ENCODE results near the gene PCDHGA1. TPM values are rescaled to one million over a fixed set of nuclear protein-coding genes. Genes with fewer than 3 reads are reported as not detected.
"Not testable (repeated sequence)": the region's sequence is repeated elsewhere in the genome, so short reads cannot be mapped to it uniquely, and the experiment has no call there.

The PCDHGA1 gene
- total RNA-seq, 4 donors from 2014 or later = 1.7 TPM; not detected in 3

GRCh38 chr5:141343953-141344463 is 13.7 kb downstream of the PCDHGA1 start:
- TF ChIP-seq POLR2A (IDR thresholded peaks at IDR 0.05) = no peak
- H3K4me3 ChIP-seq = no peak overlapping the region
- H3K9me3 ChIP-seq = peaks cover 0 to 47% (median 11%) of the 10 kb centered on the region in 4 donors
- no peaks in the 10 kb centered on the region for H3K27me3 ChIP-seq
- H3K27ac ChIP-seq = no peak overlapping the region
- H3K4me1 ChIP-seq = no peaks in the 10 kb centered on the region
- no peaks in the 10 kb centered on the region for H3K36me3 ChIP-seq
- no peak for DNase-seq

- TF ChIP-seq CTCF (IDR thresholded peaks at IDR 0.05) = no peak
- no peak for TF ChIP-seq POLR2A (IDR thresholded peaks at IDR 0.05)
- H3K27me3 ChIP-seq = no peaks in the 10 kb centered on the region
- peaks cover 0 to 40% (median 8%) of the 10 kb centered on the region in 4 donors for H3K9me3 ChIP-seq
Observed at GRCh38 chr5:141345327-141345726, 15.0 kb downstream of the PCDHGA1 start.

GRCh38 chr5:141346017-141346416 is 15.7 kb downstream of the PCDHGA1 start:
- not testable (repeated sequence) for H3K36me3 ChIP-seq, H3K4me3 ChIP-seq, DNase-seq, H3K27ac ChIP-seq, H3K27me3 ChIP-seq, H3K4me1 ChIP-seq
- H3K9me3 ChIP-seq = peaks cover 0 to 41% (median 8%) of the 10 kb centered on the region in 4 donors

More at GRCh38 chr5:141345327-141345726, 15.0 kb downstream of the PCDHGA1 start:
- DNase-seq = no peak
- Histone ChIP-seq H3K4me3 (no peak overlapping the region), H3K4me1 (no peaks in the 10 kb centered on the region), H3K27ac (no peak overlapping the region), H3K36me3 (no peaks in the 10 kb centered on the region)

- Histone ChIP-seq H3K27me3 (no peaks in the 10 kb centered on the region), H3K36me3 (no peaks in the 10 kb centered on the region), H3K4me3 (peak within 1 kb of the TSS in 1 of 4 donors; percentile 10), H3K27ac (no peak within 1 kb of the TSS), H3K9me3 (peaks cover 0 to 40% (median 6%) of the 10 kb centered on the region in 4 donors), H3K4me1 (no peaks in the 10 kb centered on the region)
- no peak for TF ChIP-seq POLR2A (IDR thresholded peaks at IDR 0.05)
- TF ChIP-seq CTCF (IDR thresholded peaks at IDR 0.05) = peak in 3 of 6 experiments; percentile 6 to 13 (median 9)
- DNase-seq = no peak
Observed at GRCh38 chr5:141349917-141350619, 19.8 kb downstream of the PCDHGA1 start, which contains the start of gene PCDHGB1. Gene PCDHGB1, plus strand, starts transcription at chr5:141350099. Its CDS starts 162 bp downstream, at chr5:141350261.

- TF ChIP-seq POLR2A (IDR thresholded peaks at IDR 0.05) = no peak
- no peak for DNase-seq
- Histone ChIP-seq H3K27me3 (no peaks in the 10 kb centered on the region), H3K4me1 (no peaks in the 10 kb centered on the region), H3K4me3 (no peak overlapping the region), H3K9me3 (peaks cover 0 to 38% (median 5%) of the 10 kb centered on the region in 4 donors), H3K36me3 (no peaks in the 10 kb centered on the region), H3K27ac (no peak overlapping the region)
Observed at GRCh38 chr5:141351591-141351990, 21.3 kb downstream of the PCDHGA1 start.

- TF ChIP-seq POLR2A (IDR thresholded peaks at IDR 0.05) = no peak
- TF ChIP-seq CTCF (IDR thresholded peaks at IDR 0.05) = peak in 4 of 6 experiments; percentile 3 to 25 (median 8)
- H3K4me1 ChIP-seq = no peaks in the 10 kb centered on the region
- no peak within 1 kb of the TSS for H3K27ac ChIP-seq
- DNase-seq = no peak
- H3K27me3 ChIP-seq = no peaks in the 10 kb centered on the region
- no peaks in the 10 kb centered on the region for H3K36me3 ChIP-seq
- H3K9me3 ChIP-seq = peaks cover 0 to 53% (median 7%) of the 10 kb centered on the region in 4 donors
- peak within 1 kb of the TSS in 2 of 4 donors; percentile 30 to 32 for H3K4me3 ChIP-seq
Observed at GRCh38 chr5:141354900-141355469, 24.7 kb downstream of the PCDHGA1 start, which contains the start of gene PCDHGA4. Gene PCDHGA4, plus strand, starts transcription at chr5:141355021. Its CDS starts 87 bp downstream, at chr5:141355108.

GRCh38 chr5:141355641-141356040 is 25.3 kb downstream of the PCDHGA1 start:
- H3K9me3 ChIP-seq = peaks cover 0 to 58% (median 7%) of the 10 kb centered on the region in 4 donors
- TF ChIP-seq CTCF (IDR thresholded peaks at IDR 0.05) = no peak
- TF ChIP-seq POLR2A (IDR thresholded peaks at IDR 0.05) = no peak
- no peaks in the 10 kb centered on the region for H3K36me3 ChIP-seq
- H3K4me1 ChIP-seq = no peaks in the 10 kb centered on the region
- no peak for DNase-seq
- H3K4me3 ChIP-seq = no peak overlapping the region
- H3K27ac ChIP-seq = no peak overlapping the region
- H3K27me3 ChIP-seq = no peaks in the 10 kb centered on the region
